SK-N-SH (cell line): Measurements from ENCODE around the gene NDUFB4. TPM values are rescaled to one million over a fixed set of nuclear protein-coding genes. Genes with fewer than 3 reads are reported as not detected.

Experiments
- CTCF ChIA-PET: fragments of 300-600, 350-600 bp; formaldehyde crosslinking; extraction: SDS; loops from one replicate; lab custom pipeline; 2021; lab: Yijun Ruan, JAX
- POLR2A ChIA-PET: fragments of 350-600 bp; sonication (Branson Sonifier 250); formaldehyde crosslinking; extraction: SDS; loops from one replicate; lab custom pipeline; 2020; ENCODE audit warnings: antibody characterized with exemption, inconsistent platforms; lab: Yijun Ruan, JAX
- DNase-seq: peaks from one replicate; pipeline ENCODE4 v3.0.0; 2012
- H2AFZ ChIP-seq: fragments of 200-600 bp; sonication (generic); 2 replicates; pipeline ENCODE4 v1.8.1; 2016; ENCODE audit warnings: antibody characterized with exemption, mild to moderate bottlenecking, low read depth
- H3F3A ChIP-seq: fragments of 200-600 bp; sonication (generic); replicated peaks from 2 replicates; pipeline ENCODE3; 2016; ENCODE audit warnings: antibody characterized with exemption, mild to moderate bottlenecking; ENCODE audit not compliant: insufficient read depth
- H3K27ac ChIP-seq, 2 experiments: fragments of 200-500 bp in 1 of 2; fragments of 200-600 bp in 1 of 2; sonication (Bioruptor generic) in 1 of 2; sonication (generic), shearing (Covaris generic) in 1 of 2; 2 replicates each; pipeline versions ENCODE4 v1.5.1 to v1.6.1; 2014 to 2016; ENCODE audit warnings: low read depth in 2 of 2, inconsistent platforms in 1 of 2, low read length in 1 of 2, mild to moderate bottlenecking in 1 of 2, mixed read lengths in 1 of 2
- H3K27me3 ChIP-seq: fragments of 200-600 bp; sonication (generic), shearing (Covaris generic); 2 replicates; pipeline ENCODE4 v1.6.1; 2016; ENCODE audit warnings: mixed run types; ENCODE audit not compliant: insufficient read depth
- H3K36me3 ChIP-seq, 2 experiments: fragments of 200-500 bp in 1 of 2; fragments of 200-600 bp in 1 of 2; sonication (Bioruptor generic) in 1 of 2; sonication (generic) in 1 of 2; replicated peaks in 1 of 2; 2 replicates each; pipeline versions ENCODE3 to v1.5.1; 2014 to 2016; ENCODE audit warnings: low read length in 1 of 2, mild to moderate bottlenecking in 1 of 2; ENCODE audit not compliant: insufficient read depth in 2 of 2, control insufficient read depth in 1 of 2
- H3K4me1 ChIP-seq, 2 experiments: fragments of 200-500 bp in 1 of 2; fragments of 200-600 bp in 1 of 2; sonication (Bioruptor generic) in 1 of 2; sonication (generic), shearing (Covaris generic) in 1 of 2; 2 replicates each; pipeline versions ENCODE4 v1.5.1 to v1.6.1; 2014 to 2016; ENCODE audit warnings: low read depth in 1 of 2, low read length in 1 of 2, mixed run types in 1 of 2; ENCODE audit not compliant: insufficient read depth in 2 of 2, control insufficient read depth in 1 of 2
- H3K4me2 ChIP-seq: fragments of 200-600 bp; sonication (generic), shearing (Covaris generic); 2 replicates; pipeline ENCODE4 v1.6.1; 2017; ENCODE audit warnings: mixed run types
- H3K4me3 ChIP-seq, 2 experiments: fragments of 200-500 bp in 1 of 2; fragments of 200-600 bp in 1 of 2; sonication (Bioruptor generic) in 1 of 2; sonication (generic), shearing (Covaris generic) in 1 of 2; 2 replicates each; pipeline versions ENCODE4 v1.5.1 to v1.8.1; 2014 to 2016; ENCODE audit warnings: low read depth in 2 of 2, inconsistent platforms in 1 of 2, low read length in 1 of 2, mild to moderate bottlenecking in 1 of 2, mixed read lengths in 1 of 2, moderate library complexity in 1 of 2
- H3K79me2 ChIP-seq: fragments of 200-600 bp; sonication (generic); 2 replicates; pipeline ENCODE4 v1.8.1; 2017; ENCODE audit warnings: mild to moderate bottlenecking; ENCODE audit not compliant: insufficient read depth
- H3K9ac ChIP-seq: fragments of 200-600 bp; sonication (generic); 2 replicates; pipeline ENCODE4 v1.6.1; 2017; ENCODE audit warnings: mixed run types
- H3K9me2 ChIP-seq: fragments of 200-600 bp; sonication (generic); 2 replicates; pipeline ENCODE4 v1.6.1; 2017; ENCODE audit warnings: mixed run types
- H3K9me3 ChIP-seq: fragments of 200-600 bp; sonication (generic); 2 replicates; pipeline ENCODE4 v1.6.1; 2017; ENCODE audit warnings: mixed run types, mild to moderate bottlenecking, moderate library complexity
- H4K20me1 ChIP-seq: fragments of 200-600 bp; sonication (generic); 2 replicates; pipeline ENCODE4 v1.6.1; 2017; ENCODE audit warnings: mild to moderate bottlenecking, mixed run types; ENCODE audit not compliant: insufficient read depth
- CHD2 ChIP-seq: fragments of 150-350 bp; IDR thresholded peaks from 2 replicates; pipeline ENCODE4 v1.6.1; 2018; ENCODE audit warnings: low read length; ENCODE audit not compliant: partially characterized antibody
- CTCF ChIP-seq: fragments of 200-600 bp; sonication (generic); IDR thresholded peaks from 2 replicates; pipeline ENCODE4 v1.6.1; 2017; ENCODE audit warnings: antibody characterized with exemption, mild to moderate bottlenecking, moderate library complexity
- EP300 ChIP-seq, 2 experiments: IDR thresholded peaks; 2 replicates each; pipeline versions ENCODE4 v1.4.0 to v1.6.1; 2012; ENCODE audit warnings: borderline replicate concordance in 1 of 2, low read depth in 1 of 2, low read length in 1 of 2
- EZH2phosphoT487 ChIP-seq: fragments of 200-600 bp; sonication (generic); IDR thresholded peaks from 2 replicates; pipeline ENCODE4 v1.6.1; 2017; ENCODE audit warnings: low read depth, mixed run types, mild to moderate bottlenecking, antibody characterized with exemption, moderate library complexity, borderline replicate concordance
- FOSL2 ChIP-seq: IDR thresholded peaks from 2 replicates; pipeline ENCODE4 v1.4.0; 2012; ENCODE audit warnings: low read depth, mild to moderate bottlenecking, moderate library complexity, borderline replicate concordance
- FOXJ3 ChIP-seq: sonication (generic); formaldehyde crosslinking; IDR thresholded peaks from 2 replicates; pipeline ENCODE4 v1.5.1; 2020; ENCODE audit warnings: mild to moderate bottlenecking, missing genetic modification reagents
- GATA2 ChIP-seq: sonication (generic); formaldehyde crosslinking; IDR thresholded peaks from 2 replicates; pipeline ENCODE4 v1.5.0; 2020; ENCODE audit warnings: mild to moderate bottlenecking, missing genetic modification reagents
- IRF3 ChIP-seq: fragments of 150-350 bp; IDR thresholded peaks from 2 replicates; pipeline ENCODE4 v1.6.1; 2016; ENCODE audit warnings: mild to moderate bottlenecking, low read depth, low read length
- JUND ChIP-seq: IDR thresholded peaks from 2 replicates; pipeline ENCODE4 v1.4.0; 2012
- MXI1 ChIP-seq: IDR thresholded peaks from 2 replicates; pipeline ENCODE4 v1.6.1; 2012; ENCODE audit warnings: mild to moderate bottlenecking, low read depth, low read length, improper control_type of control experiment
- NFIC ChIP-seq: IDR thresholded peaks from 2 replicates; pipeline ENCODE4 v1.4.0; 2012; ENCODE audit warnings: borderline replicate concordance
- NRF1 ChIP-seq: IDR thresholded peaks from 2 replicates; pipeline ENCODE4 v1.6.1; 2012; ENCODE audit warnings: low read depth, mild to moderate bottlenecking, low read length
- POLR2AphosphoS5 ChIP-seq: IDR thresholded peaks from 2 replicates; pipeline ENCODE4 v1.6.1; 2012; ENCODE audit warnings: low read depth, low read length
- RAD21 ChIP-seq: IDR thresholded peaks from 2 replicates; pipeline ENCODE4 v1.6.1; 2012; ENCODE audit warnings: mild to moderate bottlenecking, low read length
- RCOR1 ChIP-seq: fragments of 150-350 bp; IDR thresholded peaks from 2 replicates; pipeline ENCODE4 v1.6.1; 2017; ENCODE audit warnings: antibody characterized with exemption, low read length
- REST ChIP-seq: IDR thresholded peaks from 2 replicates; pipeline ENCODE4 v1.6.1; 2012; ENCODE audit warnings: mild to moderate bottlenecking, low read depth, low read length, moderate library complexity
- TCF12 ChIP-seq: IDR thresholded peaks from 2 replicates; pipeline ENCODE4 v1.4.0; 2012
- TEAD4 ChIP-seq: IDR thresholded peaks from 2 replicates; pipeline ENCODE4 v1.4.0; 2012; ENCODE audit warnings: mild to moderate bottlenecking, borderline replicate concordance; ENCODE audit not compliant: insufficient read depth
- YY1 ChIP-seq: IDR thresholded peaks from 2 replicates; pipeline ENCODE4 v1.4.0; 2012; ENCODE audit warnings: low read depth, mild to moderate bottlenecking
- WGBS: methylation state at CpG from one replicate; pipeline ENCODE4 v1.1.6; 2017; ENCODE audit warnings: low lambda C conversion rate; 5-methylcytosine and 5-hydroxymethylcytosine counted together
- polyA plus RNA-seq, 3 experiments: library from polyadenylated mRNA; depleted of rRNA; stranded (reverse); fragments of >200 nt; gene quantifications; 2 replicates each; pipeline ENCODE4 v1.2.3, GENCODE V29; 2012

The NDUFB4 gene
- polyA plus RNA-seq, 1 of the 3 experiments (the other 2 are of a cell fraction): 332 TPM

- no peaks in the 10 kb centered on the region for H4K20me1 ChIP-seq
- WGBS: 50% methylated on average over 4 of the region's 4 CpGs
- no peaks in the 10 kb centered on the region for H3K27me3 ChIP-seq
- H3K4me2 ChIP-seq: no peak overlapping the region
- peaks cover 0 to 8% of the 10 kb centered on the region in 2 experiments; a peak in 2 of 4 replicates for H3K4me1 ChIP-seq
- TF ChIP-seq CHD2 (peak; percentile 87), JUND (no peak), POLR2AphosphoS5 (peak; percentile 23; the same call in 1 of the 2 replicates), FOXJ3 (peak; percentile 96), RAD21 (peak; percentile 43), FOSL2 (no peak), EP300 (IDR thresholded peaks at IDR 0.05; ENCODE audit: borderline replicate concordance in 1 of 2, low read depth in 1 of 2, low read length in 1 of 2) (peak in 1 of 2 experiments; percentile 98; a peak in 2 of 4 replicates), RCOR1 (peak; percentile 98), MXI1 (0 out of 2 replicates have a peak, but pooled peaks have one; percentile 53), TCF12 (peak; percentile 53), GATA2 (peak; percentile 98), YY1 (no peak), IRF3 (0 out of 2 replicates have a peak, but pooled peaks have one; percentile 16)
- DNase-seq: peak; percentile 50
- H2AFZ ChIP-seq: 0 out of 2 replicates have a peak overlapping the region, but pooled peaks have one; percentile 0
- no peaks in the 10 kb centered on the region for H3K36me3 ChIP-seq
- no peaks in the 10 kb centered on the region for H3K9me2 ChIP-seq
- CTCF ChIA-PET: interaction anchor here (0.7 to 1.3 kb wide), 3 partner anchors 74 to 187 kb away, joined by 3 to 6 read pairs (median 3); partner anchors contain the start of genes GTF2E1, HGD and RABL3
- peak overlapping the region in 1 of 2 experiments; percentile 98; a peak in 2 of 4 replicates for H3K27ac ChIP-seq
- POLR2A ChIA-PET: interaction anchor here (0.6 to 1.5 kb wide), 4 partner anchors 13 to 299 kb away, joined by 3 to 8 read pairs (median 4); partner anchors contain the start of genes HGD, NDUFB4 and STXBP5L
- H3K79me2 ChIP-seq: no peaks in the 10 kb centered on the region
- H3K9ac ChIP-seq: no peak overlapping the region
- H3F3A ChIP-seq: no peaks in the 10 kb centered on the region
- H3K4me3 ChIP-seq: no peak overlapping the region
- H3K9me3 ChIP-seq: no peaks in the 10 kb centered on the region
Measured at GRCh38 chr3:120608506-120608905, 12.4 kb downstream of the NDUFB4 start.

- Histone ChIP-seq H3K27me3 (no peaks in the 10 kb centered on the region), H3K36me3 (no peaks in the 10 kb centered on the region), H4K20me1 (no peaks in the 10 kb centered on the region), H3F3A (no peaks in the 10 kb centered on the region), H3K79me2 (no peaks in the 10 kb centered on the region), H2AFZ (no peak overlapping the region), H3K4me1 (no peaks in the 10 kb centered on the region; a peak in 1 of 4 replicates), H3K9me2 (no peaks in the 10 kb centered on the region), H3K9me3 (no peaks in the 10 kb centered on the region), H3K4me2 (no peak overlapping the region), H3K9ac (no peak overlapping the region), H3K27ac (no peak overlapping the region), H3K4me3 (no peak overlapping the region)
- 77% methylated on average over 8 of the region's 8 CpGs for WGBS
- ChIA-PET POLR2A (no interaction called here), CTCF (interaction anchor here (0.8 to 1.8 kb wide), 5 partner anchors 10 to 56 kb away, joined by 3 to 5 read pairs (median 3); no protein-coding TSS in a partner anchor)
- DNase-seq: no peak
- TF ChIP-seq RAD21 (no peak), FOXJ3 (no peak), TEAD4 (no peak), REST (no peak), CTCF (no peak), IRF3 (no peak), NFIC (no peak), CHD2 (no peak), NRF1 (no peak), EZH2phosphoT487 (no peak), MXI1 (no peak), FOSL2 (no peak)
Measured at GRCh38 chr3:120614765-120615164, 18.6 kb downstream of the NDUFB4 start.
